HepG2 (cell line): ENCODE data around the gene RHOV. TPM values are rescaled to one million over a fixed set of nuclear protein-coding genes. Genes with fewer than 3 reads are reported as not detected.

ENCODE experiments used
- ATAC-seq: fragments of 200-7000 bp; cut with Tn5 transposase; 3 replicates; pipeline ENCODE4 v1.9.1; 2020; ENCODE audit warnings: mild to moderate bottlenecking, moderate library complexity
- BruUV-seq: library from RNA; stranded (reverse); fragments of 400-500 nt; replicated peaks from 2 replicates; lab custom pipeline; 2021; lab: Mats Ljungman, UMichigan
- CTCF ChIA-PET: fragments of 300-600 bp; formaldehyde crosslinking; extraction: SDS; loops from one replicate; lab custom pipeline; 2021; ENCODE audit warnings: low total read pairs, inconsistent platforms, low intra/inter-chr PET ratio; lab: Yijun Ruan, JAX
- POLR2A ChIA-PET: fragments of 350-600 bp; sonication (Branson Sonifier 250); formaldehyde crosslinking; loops from one replicate; lab custom pipeline; 2020; ENCODE audit warnings: antibody characterized with exemption, inconsistent platforms; lab: Yijun Ruan, JAX
- DNase-seq: peaks from one replicate; pipeline ENCODE4 v3.0.0-alpha.2; 2015; ENCODE audit warnings: low spot score
- FAIRE-seq: peaks from 3 replicates; lab custom pipeline; 2011; peaks lifted over from hg19 to GRCh38; lab: Jason Lieb, UNC
- H2AFZ ChIP-seq: one replicate; pipeline ENCODE4 v1.6.1; 2011; ENCODE audit warnings: low read length, inconsistent platforms
- H3K27ac ChIP-seq: fragments of 300-600 bp; 3 replicates; pipeline ENCODE4 v1.8.0; 2011; ENCODE audit warnings: mixed run types, mild to moderate bottlenecking, mixed read lengths, low read length, inconsistent platforms; ENCODE audit not compliant: insufficient read depth; ENCODE audit errors: extremely low read length
- H3K27me3 ChIP-seq, 2 experiments: fragments of 200-600 bp in 1 of 2; 2 replicates in 1 of 2; 3 replicates in 1 of 2; pipeline versions ENCODE4 v1.6.0 to v1.8.0; 2011; ENCODE audit warnings: low read length in 2 of 2, mild to moderate bottlenecking in 2 of 2, moderate library complexity in 2 of 2, inconsistent platforms in 1 of 2; ENCODE audit not compliant: insufficient read depth in 2 of 2, control insufficient read depth in 1 of 2
- H3K36me3 ChIP-seq, 2 experiments: fragments of 200-600 bp in 1 of 2; replicated peaks in 1 of 2; 2 replicates in 1 of 2; 3 replicates in 1 of 2; pipeline versions ENCODE4 v1.5.1 to v1.8.0; 2011; ENCODE audit warnings: low read length in 2 of 2, inconsistent platforms in 1 of 2; ENCODE audit not compliant: insufficient read depth in 2 of 2, control insufficient read depth in 1 of 2
- H3K4me1 ChIP-seq: 2 replicates; pipeline ENCODE4 v1.5.1; 2012; ENCODE audit warnings: low read length, inconsistent platforms; ENCODE audit not compliant: insufficient read depth
- H3K4me2 ChIP-seq: 2 replicates; pipeline ENCODE4 v1.6.0; 2011; ENCODE audit warnings: low read depth, low read length, inconsistent platforms
- H3K4me3 ChIP-seq, 3 experiments: fragments of 200-600 bp in 1 of 3; sonication (generic), shearing (Covaris generic) in 1 of 3; replicated peaks in 1 of 3; 2 replicates each; pipeline ENCODE4 v1.5.1; 2011 to 2016; ENCODE audit warnings: low read length in 3 of 3, inconsistent platforms in 2 of 3, low read depth in 2 of 3, mild to moderate bottlenecking in 2 of 3, control low read depth in 1 of 3, mixed read lengths in 1 of 3; ENCODE audit not compliant: insufficient read depth in 1 of 3
- H3K79me2 ChIP-seq: one replicate; pipeline ENCODE4 v1.6.1; 2011; ENCODE audit warnings: low read length, inconsistent platforms; ENCODE audit not compliant: insufficient read depth
- H3K9ac ChIP-seq: 2 replicates; pipeline ENCODE4 v1.6.0; 2011; ENCODE audit warnings: mild to moderate bottlenecking, low read depth, low read length, inconsistent platforms; ENCODE audit not compliant: insufficient read depth
- H3K9me3 ChIP-seq: 2 replicates; pipeline ENCODE4 v1.5.1; 2012; ENCODE audit warnings: mild to moderate bottlenecking, low read length
- H4K20me1 ChIP-seq: 2 replicates; pipeline ENCODE4 v1.6.0; 2011; ENCODE audit warnings: inconsistent platforms, mild to moderate bottlenecking, low read length, moderate library complexity; ENCODE audit not compliant: insufficient read depth
- KDM2A ChIP-seq: sonication (generic); formaldehyde crosslinking; IDR thresholded peaks from 2 replicates; pipeline ENCODE4 v1.4.0; 2020; ENCODE audit warnings: low read depth, missing genetic modification reagents, borderline replicate concordance
- MED1 ChIP-seq: sonication (generic); formaldehyde crosslinking; IDR thresholded peaks from 2 replicates; pipeline ENCODE4 v1.4.0; 2020; ENCODE audit warnings: missing genetic modification reagents
- RAD21 ChIP-seq: fragments of 450-650 bp; formaldehyde crosslinking; IDR thresholded peaks from 2 replicates; pipeline ENCODE4 v1.5.0; 2020; ENCODE audit warnings: mild to moderate bottlenecking
- SIX1 ChIP-seq: sonication (generic); formaldehyde crosslinking; IDR thresholded peaks from 2 replicates; pipeline ENCODE4 v1.4.0; 2020; ENCODE audit warnings: missing genetic modification reagents, borderline replicate concordance
- SMARCE1 ChIP-seq: fragments of 450-650 bp; IDR thresholded peaks from 2 replicates; pipeline ENCODE4 v1.6.1; 2017; ENCODE audit warnings: borderline replicate concordance
- ZNF274 ChIP-seq: sonication (generic); formaldehyde crosslinking; IDR thresholded peaks from 2 replicates; pipeline ENCODE4 v1.5.1; 2020; ENCODE audit warnings: mild to moderate bottlenecking, missing genetic modification reagents
- ZNF343 ChIP-seq: sonication (generic); formaldehyde crosslinking; IDR thresholded peaks from 2 replicates; pipeline ENCODE4 v1.4.0; 2020; ENCODE audit warnings: mild to moderate bottlenecking, missing genetic modification reagents
- ZNF430 ChIP-seq: sonication (generic); formaldehyde crosslinking; IDR thresholded peaks from 2 replicates; pipeline ENCODE4 v1.9.0; 2021; ENCODE audit warnings: mild to moderate bottlenecking, missing genetic modification reagents
- ZNF432 ChIP-seq: sonication (generic); formaldehyde crosslinking; IDR thresholded peaks from 2 replicates; pipeline ENCODE4 v1.5.0; 2020; ENCODE audit warnings: missing genetic modification reagents, mild to moderate bottlenecking, borderline replicate concordance
- ZNF792 ChIP-seq: IDR thresholded peaks from 2 replicates; pipeline ENCODE4 v1.6.1; 2016
- WGBS: methylation state at CpG from one replicate; pipeline ENCODE4 v1.1.6; 2017; ENCODE audit warnings: low lambda C conversion rate; 5-methylcytosine and 5-hydroxymethylcytosine counted together
- in situ Hi-C: cut with HindIII; loops from 2 replicates; pipeline ENCODE4 v1.10.0; 2017; ENCODE audit warnings: low pct_unique_long_range_greater_than_20kb; ENCODE audit not compliant: extremely low pct_ligation_motif_present
- intact Hi-C: fragments of 100-400 bp; cut with micrococcal nuclease; formaldehyde crosslinking; loops from one replicate; pipeline ENCODE4 v1.10.0; 2022; ENCODE audit not compliant: unreplicated experiment
- polyA plus RNA-seq, 8 experiments: library from polyadenylated mRNA; depleted of rRNA in 3 of 8; stranded (reverse) in 7 of 8; unstranded in 1 of 8; fragments of >200 nt; fragmentation: Illumina TruSeq in 4 of 8; extraction: Trizol in 4 of 8; gene quantifications; 2 replicates each; pipeline versions ENCODE4 v1.2.1 to v1.2.3, GENCODE V29; 2011 to 2016; ENCODE audit warnings: low read depth in 4 of 8, missing spikeins in 1 of 8, mixed read lengths in 1 of 8; ENCODE audit not compliant: insufficient read depth in 1 of 8
- total RNA-seq, 5 experiments: library from RNA; depleted of rRNA; stranded (reverse); fragments of >200 nt; fragmentation: Illumina TruSeq; extraction: Trizol; gene quantifications; 2 replicates each; pipeline ENCODE4 v1.2.3, GENCODE V29; 2016; ENCODE audit warnings: low read depth in 1 of 5
- TF ChIP-seq, protein P1 (sequence below): sonication (generic); formaldehyde crosslinking; IDR thresholded peaks from 2 replicates; pipeline ENCODE4 v1.4.0; 2020; ENCODE audit warnings: missing genetic modification reagents
- TF ChIP-seq, protein P2 (sequence below): sonication (generic); formaldehyde crosslinking; IDR thresholded peaks from 2 replicates; pipeline ENCODE4 v1.4.0; 2020; ENCODE audit warnings: missing genetic modification reagents
- TF ChIP-seq, protein P3 (sequence below): sonication (generic); formaldehyde crosslinking; IDR thresholded peaks from 2 replicates; pipeline ENCODE4 v1.4.0; 2020; ENCODE audit warnings: mild to moderate bottlenecking, missing genetic modification reagents
- TF ChIP-seq, protein P4 (sequence below): sonication (generic); formaldehyde crosslinking; IDR thresholded peaks from 2 replicates; pipeline ENCODE4 v1.5.1; 2020; ENCODE audit warnings: missing genetic modification reagents, mild to moderate bottlenecking, borderline replicate concordance

RHOV gene
- total and polyA plus RNA-seq, 2 of the 13 experiments (the other 11 are each of a cell fraction or from before 2014, with no cell fraction given), result 0.17 to 0.18 TPM

DNA sequence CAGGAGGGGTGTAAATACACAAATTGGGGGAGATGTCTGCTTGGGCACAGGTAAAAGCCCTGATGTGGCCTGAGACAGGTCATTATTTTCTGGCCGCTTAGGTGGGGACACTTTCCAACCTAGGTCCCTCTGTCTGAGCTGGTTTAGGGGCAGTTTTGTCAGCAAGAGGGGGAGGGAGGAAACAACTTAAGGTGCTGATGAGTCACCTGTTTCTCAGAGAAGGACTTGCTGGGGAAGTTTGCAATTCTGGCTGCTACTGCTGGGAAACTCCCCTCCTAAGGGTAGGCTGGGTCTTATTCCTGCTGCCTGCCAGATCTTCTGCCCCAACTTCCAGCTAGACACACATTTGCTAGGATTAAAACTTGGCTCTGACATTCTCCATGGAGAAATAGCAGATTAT lies 4.8 kb upstream of the RHOV start:
- no peak for FAIRE-seq
- ATAC-seq, result no peak
- POLR2A ChIA-PET, result no interaction called here
- Histone ChIP-seq H3K36me3 (no peaks in the 10 kb centered on the region), H3K4me2 (no peak overlapping the region), H3K4me1 (peaks cover 9% of the 10 kb centered on the region), H2AFZ (no peak overlapping the region), H3K4me3 (no peak overlapping the region), H3K27ac (no peak overlapping the region), H3K9me3 (no peaks in the 10 kb centered on the region), H4K20me1 (no peaks in the 10 kb centered on the region), H3K9ac (no peak overlapping the region), H3K79me2 (no peaks in the 10 kb centered on the region), H3K27me3 (peaks cover 0 to 3% of the 10 kb centered on the region in 2 experiments; a peak in 1 of 5 replicates)
- WGBS, result 100% methylated on average over 1 of the region's 1 CpG
- CTCF ChIA-PET, result no interaction called here
- no TSS peak for BruUV-seq
- DNase-seq, result no peak
- in situ Hi-C loops (no loop called here), intact Hi-C loops (no loop called here)
- TF ChIP-seq, protein P1, sequence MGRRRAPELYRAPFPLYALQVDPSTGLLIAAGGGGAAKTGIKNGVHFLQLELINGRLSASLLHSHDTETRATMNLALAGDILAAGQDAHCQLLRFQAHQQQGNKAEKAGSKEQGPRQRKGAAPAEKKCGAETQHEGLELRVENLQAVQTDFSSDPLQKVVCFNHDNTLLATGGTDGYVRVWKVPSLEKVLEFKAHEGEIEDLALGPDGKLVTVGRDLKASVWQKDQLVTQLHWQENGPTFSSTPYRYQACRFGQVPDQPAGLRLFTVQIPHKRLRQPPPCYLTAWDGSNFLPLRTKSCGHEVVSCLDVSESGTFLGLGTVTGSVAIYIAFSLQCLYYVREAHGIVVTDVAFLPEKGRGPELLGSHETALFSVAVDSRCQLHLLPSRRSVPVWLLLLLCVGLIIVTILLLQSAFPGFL (CRISPR knock-in tag), result no peak
- no peak for TF ChIP-seq ZNF432 (CRISPR knock-in tag)
- no peak for TF ChIP-seq ZNF430 (CRISPR knock-in tag)
- TF ChIP-seq, protein P2, sequence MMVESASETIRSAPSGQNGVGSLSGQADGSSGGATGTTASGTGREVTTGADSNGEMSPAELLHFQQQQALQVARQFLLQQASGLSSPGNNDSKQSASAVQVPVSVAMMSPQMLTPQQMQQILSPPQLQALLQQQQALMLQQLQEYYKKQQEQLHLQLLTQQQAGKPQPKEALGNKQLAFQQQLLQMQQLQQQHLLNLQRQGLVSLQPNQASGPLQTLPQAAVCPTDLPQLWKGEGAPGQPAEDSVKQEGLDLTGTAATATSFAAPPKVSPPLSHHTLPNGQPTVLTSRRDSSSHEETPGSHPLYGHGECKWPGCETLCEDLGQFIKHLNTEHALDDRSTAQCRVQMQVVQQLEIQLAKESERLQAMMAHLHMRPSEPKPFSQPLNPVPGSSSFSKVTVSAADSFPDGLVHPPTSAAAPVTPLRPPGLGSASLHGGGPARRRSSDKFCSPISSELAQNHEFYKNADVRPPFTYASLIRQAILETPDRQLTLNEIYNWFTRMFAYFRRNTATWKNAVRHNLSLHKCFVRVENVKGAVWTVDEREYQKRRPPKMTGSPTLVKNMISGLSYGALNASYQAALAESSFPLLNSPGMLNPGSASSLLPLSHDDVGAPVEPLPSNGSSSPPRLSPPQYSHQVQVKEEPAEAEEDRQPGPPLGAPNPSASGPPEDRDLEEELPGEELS (CRISPR knock-in tag), result no peak
- TF ChIP-seq, protein P3, sequence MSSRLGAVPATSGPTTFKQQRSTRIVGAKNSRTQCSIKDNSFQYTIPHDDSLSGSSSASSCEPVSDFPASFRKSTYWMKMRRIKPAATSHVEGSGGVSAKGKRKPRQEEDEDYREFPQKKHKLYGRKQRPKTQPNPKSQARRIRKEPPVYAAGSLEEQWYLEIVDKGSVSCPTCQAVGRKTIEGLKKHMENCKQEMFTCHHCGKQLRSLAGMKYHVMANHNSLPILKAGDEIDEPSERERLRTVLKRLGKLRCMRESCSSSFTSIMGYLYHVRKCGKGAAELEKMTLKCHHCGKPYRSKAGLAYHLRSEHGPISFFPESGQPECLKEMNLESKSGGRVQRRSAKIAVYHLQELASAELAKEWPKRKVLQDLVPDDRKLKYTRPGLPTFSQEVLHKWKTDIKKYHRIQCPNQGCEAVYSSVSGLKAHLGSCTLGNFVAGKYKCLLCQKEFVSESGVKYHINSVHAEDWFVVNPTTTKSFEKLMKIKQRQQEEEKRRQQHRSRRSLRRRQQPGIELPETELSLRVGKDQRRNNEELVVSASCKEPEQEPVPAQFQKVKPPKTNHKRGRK (CRISPR knock-in tag), result no peak
- no peak for TF ChIP-seq ZNF792 (CRISPR knock-in tag)
- TF ChIP-seq SMARCE1, result no peak
- no peak for TF ChIP-seq ZNF343 (CRISPR knock-in tag)
- no peak for TF ChIP-seq SIX1 (CRISPR knock-in tag)
- no peak for TF ChIP-seq RAD21
- TF ChIP-seq, protein P4, sequence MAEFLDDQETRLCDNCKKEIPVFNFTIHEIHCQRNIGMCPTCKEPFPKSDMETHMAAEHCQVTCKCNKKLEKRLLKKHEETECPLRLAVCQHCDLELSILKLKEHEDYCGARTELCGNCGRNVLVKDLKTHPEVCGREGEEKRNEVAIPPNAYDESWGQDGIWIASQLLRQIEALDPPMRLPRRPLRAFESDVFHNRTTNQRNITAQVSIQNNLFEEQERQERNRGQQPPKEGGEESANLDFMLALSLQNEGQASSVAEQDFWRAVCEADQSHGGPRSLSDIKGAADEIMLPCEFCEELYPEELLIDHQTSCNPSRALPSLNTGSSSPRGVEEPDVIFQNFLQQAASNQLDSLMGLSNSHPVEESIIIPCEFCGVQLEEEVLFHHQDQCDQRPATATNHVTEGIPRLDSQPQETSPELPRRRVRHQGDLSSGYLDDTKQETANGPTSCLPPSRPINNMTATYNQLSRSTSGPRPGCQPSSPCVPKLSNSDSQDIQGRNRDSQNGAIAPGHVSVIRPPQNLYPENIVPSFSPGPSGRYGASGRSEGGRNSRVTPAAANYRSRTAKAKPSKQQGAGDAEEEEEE (CRISPR knock-in tag), result no peak
- no peak for TF ChIP-seq MED1 (CRISPR knock-in tag)
- no peak for TF ChIP-seq ZNF274 (CRISPR knock-in tag)
- TF ChIP-seq KDM2A (CRISPR knock-in tag), result no peak
